Astrocyte (in vitro differentiated cells and primary cell): ENCODE measurements around the gene TANGO2. TPM values are rescaled to one million over a fixed set of nuclear protein-coding genes. Genes with fewer than 3 reads are reported as not detected.

Experiments
- DNase-seq: peaks from one replicate; pipeline ENCODE4 v3.0.0-alpha.2; 2010; ENCODE audit warnings: low read depth
- FAIRE-seq: peaks from 2 replicates; lab custom pipeline; 2011; peaks lifted over from hg19 to GRCh38; lab: Jason Lieb, UNC
- H2AFZ ChIP-seq: 2 replicates; pipeline ENCODE4 v1.6.0; 2012; ENCODE audit warnings: low read depth, low read length, inconsistent platforms
- H3K27ac ChIP-seq: 2 replicates; pipeline ENCODE4 v1.5.1; 2011; ENCODE audit warnings: low read depth, low read length, inconsistent platforms
- H3K27me3 ChIP-seq: 2 replicates; pipeline ENCODE4 v1.6.0; 2011; ENCODE audit warnings: low read length, inconsistent platforms; ENCODE audit not compliant: insufficient read depth
- H3K36me3 ChIP-seq: 2 replicates; pipeline ENCODE4 v1.5.1; 2011; ENCODE audit warnings: low read length, inconsistent platforms; ENCODE audit not compliant: insufficient read depth
- H3K4me1 ChIP-seq: 2 replicates; pipeline ENCODE4 v1.5.1; 2011; ENCODE audit warnings: low read length, inconsistent platforms; ENCODE audit not compliant: insufficient read depth
- H3K4me2 ChIP-seq: 2 replicates; pipeline ENCODE4 v1.6.0; 2012; ENCODE audit warnings: low read length, inconsistent platforms
- H3K4me3 ChIP-seq: 2 replicates; pipeline ENCODE4 v1.5.1; 2011; ENCODE audit warnings: low read depth, mild to moderate bottlenecking, low read length, inconsistent platforms; ENCODE audit not compliant: insufficient read depth
- H3K79me2 ChIP-seq: 2 replicates; pipeline ENCODE4 v1.6.0; 2012; ENCODE audit warnings: mild to moderate bottlenecking, low read length, inconsistent platforms; ENCODE audit not compliant: insufficient read depth
- H3K9ac ChIP-seq: 2 replicates; pipeline ENCODE4 v1.6.0; 2012; ENCODE audit warnings: mild to moderate bottlenecking, low read length, inconsistent platforms
- H3K9me3 ChIP-seq: 2 replicates; pipeline ENCODE4 v1.5.1; 2012; ENCODE audit warnings: low read depth, mild to moderate bottlenecking, low read length, inconsistent platforms; ENCODE audit not compliant: insufficient read depth
- H4K20me1 ChIP-seq: 2 replicates; pipeline ENCODE4 v1.6.0; 2012; ENCODE audit warnings: low read length, inconsistent platforms; ENCODE audit not compliant: insufficient read depth
- H3K27ac Mint-ChIP-seq: one replicate; pipeline ENCODE4 v1.8.0; 2021; ENCODE audit warnings: mild to moderate bottlenecking, mixed read lengths; ENCODE audit not compliant: unreplicated experiment
- H3K27me3 Mint-ChIP-seq: one replicate; pipeline ENCODE4 v1.8.0; 2021; ENCODE audit warnings: low read depth, mixed read lengths; ENCODE audit not compliant: unreplicated experiment
- H3K36me3 Mint-ChIP-seq: one replicate; pipeline ENCODE4 v1.8.0; 2021; ENCODE audit warnings: low read depth, mixed read lengths; ENCODE audit not compliant: unreplicated experiment
- H3K4me1 Mint-ChIP-seq: one replicate; pipeline ENCODE4 v1.8.0; 2021; ENCODE audit warnings: low read depth, mixed read lengths; ENCODE audit not compliant: unreplicated experiment
- H3K4me3 Mint-ChIP-seq: one replicate; pipeline ENCODE4 v1.8.0; 2021; ENCODE audit warnings: mild to moderate bottlenecking, moderate library complexity, mixed read lengths; ENCODE audit not compliant: unreplicated experiment
- H3K9me3 Mint-ChIP-seq: one replicate; pipeline ENCODE4 v1.8.0; 2021; ENCODE audit warnings: mild to moderate bottlenecking, mixed read lengths; ENCODE audit not compliant: unreplicated experiment
- CTCF ChIP-seq: IDR thresholded peaks from 2 replicates; pipeline ENCODE4 v1.5.1; 2011; ENCODE audit warnings: low read depth, mild to moderate bottlenecking, inconsistent platforms, low read length, moderate library complexity; ENCODE audit not compliant: insufficient read depth
- EZH2 ChIP-seq: IDR thresholded peaks from 2 replicates; pipeline ENCODE4 v1.6.1; 2012; ENCODE audit warnings: mild to moderate bottlenecking, low read length, inconsistent platforms; ENCODE audit not compliant: insufficient read depth
- total RNA-seq: library from RNA; stranded (reverse); gene quantifications from 2 replicates; pipeline ENCODE4 v1.2.1, GENCODE V29; 2021

The TANGO2 gene
- total RNA-seq, 1 donor from 2014 or later, result 28.0 TPM

- TF ChIP-seq EZH2 (no peak), CTCF (no peak)
- no peaks in the 10 kb centered on the region for H3K36me3 Mint-ChIP-seq
- no peak overlapping the region for H3K4me3 ChIP-seq
- H2AFZ ChIP-seq, result no peak overlapping the region
- H3K27me3 ChIP-seq, result peaks cover 4% of the 10 kb centered on the region
- no peak overlapping the region for H3K4me3 Mint-ChIP-seq
- no peaks in the 10 kb centered on the region for H3K4me1 Mint-ChIP-seq
- no peaks in the 10 kb centered on the region for H3K36me3 ChIP-seq
- H3K79me2 ChIP-seq, result no peaks in the 10 kb centered on the region
- no peak overlapping the region for H3K27ac Mint-ChIP-seq
- H3K9me3 ChIP-seq, result no peaks in the 10 kb centered on the region
- no peaks in the 10 kb centered on the region for H3K4me1 ChIP-seq
- FAIRE-seq (no peak), DNase-seq (no peak)
- peaks cover 3% of the 10 kb centered on the region for H4K20me1 ChIP-seq
- H3K9me3 Mint-ChIP-seq, result no peaks in the 10 kb centered on the region
- peaks cover 11% of the 10 kb centered on the region for H3K27me3 Mint-ChIP-seq
- no peak overlapping the region for H3K9ac ChIP-seq
- no peak overlapping the region for H3K27ac ChIP-seq
- H3K4me2 ChIP-seq, result no peak overlapping the region
Measured at GRCh38 chr22:20010307-20011122, 10.4 kb upstream of the TANGO2 start.

GRCh38 chr22:20011123-20011992 lies 9.6 kb upstream of the TANGO2 start:
- no peaks in the 10 kb centered on the region for H3K4me1 Mint-ChIP-seq

More at GRCh38 chr22:20011123-20011992, 9.6 kb upstream of the TANGO2 start:
- Mint-ChIP-seq H3K4me3 (no peak overlapping the region), H3K36me3 (no peaks in the 10 kb centered on the region), H3K27me3 (peaks cover 11% of the 10 kb centered on the region), H3K27ac (no peak overlapping the region), H3K9me3 (no peaks in the 10 kb centered on the region)
- Histone ChIP-seq H3K9ac (no peak overlapping the region), H3K4me3 (no peak overlapping the region), H3K79me2 (no peaks in the 10 kb centered on the region), H3K27me3 (peaks cover 7% of the 10 kb centered on the region), H2AFZ (no peak overlapping the region), H4K20me1 (peaks cover 4% of the 10 kb centered on the region), H3K4me2 (no peak overlapping the region), H3K36me3 (no peaks in the 10 kb centered on the region), H3K27ac (no peak overlapping the region), H3K4me1 (peaks cover 3% of the 10 kb centered on the region), H3K9me3 (no peaks in the 10 kb centered on the region)
- TF ChIP-seq EZH2 (no peak), CTCF (no peak)
- no peak for DNase-seq
- FAIRE-seq, result no peak
